A549 (cell line): Measurements from ENCODE around the gene TRMT61B. TPM values are rescaled to one million over a fixed set of nuclear protein-coding genes. Genes with fewer than 3 reads are reported as not detected.

Experiments
- ATAC-seq, 2 experiments: fragments of 200-7000 bp in 1 of 2; fragments of >200 bp in 1 of 2; cut with Nextera tagmentation in 1 of 2; cut with Tn5 transposase in 1 of 2; 3 replicates each; pipeline versions ENCODE4 v1.8.0 to v1.9.1; 2018 to 2020; ENCODE audit warnings: mild to moderate bottlenecking in 1 of 2, moderate library complexity in 1 of 2
- CTCF ChIA-PET: fragments of 300-600 bp; sonication (Branson Sonifier 250); formaldehyde crosslinking; extraction: SDS; loops from one replicate; lab custom pipeline; 2021; ENCODE audit warnings: antibody characterized with exemption, inconsistent platforms; lab: Yijun Ruan, JAX
- POLR2A ChIA-PET: fragments of 350-600 bp; formaldehyde crosslinking; extraction: SDS; loops from one replicate; lab custom pipeline; 2021; ENCODE audit warnings: antibody characterized with exemption, inconsistent platforms; lab: Yijun Ruan, JAX
- DNase-seq, 2 experiments: peaks; one replicate each; pipeline versions ENCODE4 v3.0.0 to v3.0.0-alpha.2; 2011 to 2016; ENCODE audit warnings: low read depth in 1 of 2, low spot score in 1 of 2
- FAIRE-seq: peaks from 2 replicates; lab custom pipeline; 2011; peaks lifted over from hg19 to GRCh38; lab: Jason Lieb, UNC
- H3K27ac ChIP-seq, 2 experiments: fragments of >200 bp; sonication (Bioruptor Twin); formaldehyde crosslinking; 3 replicates each; pipeline ENCODE4 v1.5.1; 2016 to 2017
- H3K4me1 ChIP-seq: fragments of >200 bp; sonication (Bioruptor Twin); formaldehyde crosslinking; 3 replicates; pipeline ENCODE4 v1.6.1; 2016
- H3K4me2 ChIP-seq: fragments of >200 bp; sonication (Bioruptor Twin); formaldehyde crosslinking; 3 replicates; pipeline ENCODE4 v1.6.1; 2016
- H3K4me3 ChIP-seq: fragments of >200 bp; sonication (Bioruptor Twin); formaldehyde crosslinking; 3 replicates; pipeline ENCODE4 v1.5.1; 2016
- H3K9me3 ChIP-seq: fragments of >200 bp; sonication (Bioruptor Twin); formaldehyde crosslinking; 3 replicates; pipeline ENCODE4 v1.6.1; 2016
- BCL3 ChIP-seq: fragments of >200 bp; sonication (Bioruptor Twin); formaldehyde crosslinking; IDR thresholded peaks from 3 replicates; pipeline ENCODE4 v1.6.1; 2016
- BHLHE40 ChIP-seq: IDR thresholded peaks from 2 replicates; pipeline ENCODE4 v1.6.1; 2012; ENCODE audit warnings: low read depth, low read length, inconsistent platforms
- CBX2 ChIP-seq: fragments of 200-600 bp; sonication (generic); IDR thresholded peaks from 2 replicates; pipeline ENCODE4 v1.6.1; 2016; ENCODE audit warnings: low read depth, mild to moderate bottlenecking, borderline replicate concordance
- CBX8 ChIP-seq: fragments of 200-600 bp; sonication (generic); IDR thresholded peaks from 2 replicates; pipeline ENCODE4 v1.6.1; 2016
- CEBPB ChIP-seq, 2 experiments: fragments of >200 bp in 1 of 2; sonication (Bioruptor Twin) in 1 of 2; formaldehyde crosslinking in 1 of 2; IDR thresholded peaks; 2 replicates each; pipeline ENCODE4 v1.6.1; 2012 to 2016
- CHD2 ChIP-seq: fragments of 150-350 bp; IDR thresholded peaks from 2 replicates; pipeline ENCODE4 v1.6.1; 2014; ENCODE audit warnings: low read length; ENCODE audit not compliant: partially characterized antibody
- CTCF ChIP-seq: fragments of >200 bp; sonication (Bioruptor Twin); formaldehyde crosslinking; IDR thresholded peaks from 3 replicates; pipeline ENCODE4 v1.5.1; 2016
- EHMT2 ChIP-seq: fragments of 200-600 bp; sonication (generic); IDR thresholded peaks from 2 replicates; pipeline ENCODE4 v1.6.1; 2016; ENCODE audit warnings: antibody characterized with exemption, low read depth, mild to moderate bottlenecking, moderate library complexity
- ELK1 ChIP-seq: fragments of 150-350 bp; IDR thresholded peaks from 2 replicates; pipeline ENCODE4 v1.6.1; 2014; ENCODE audit warnings: low read depth, mild to moderate bottlenecking, low read length
- EP300 ChIP-seq, 2 experiments: fragments of >200 bp; sonication (Bioruptor Twin); formaldehyde crosslinking; IDR thresholded peaks; 2 replicates in 1 of 2; 3 replicates in 1 of 2; pipeline ENCODE4 v1.6.1; 2016 to 2017
- ESRRA ChIP-seq: fragments of 150-350 bp; IDR thresholded peaks from 2 replicates; pipeline ENCODE4 v1.6.1; 2014; ENCODE audit warnings: mild to moderate bottlenecking, low read length, borderline replicate concordance
- FOSB ChIP-seq: fragments of 250-450 bp; sonication (Bioruptor Pico); IDR thresholded peaks from 2 replicates; pipeline ENCODE4 v1.5.0; 2020; ENCODE audit warnings: mild to moderate bottlenecking, moderate library complexity
- FOSL2 ChIP-seq, 2 experiments: fragments of 450-650 bp in 1 of 2; fragments of >200 bp in 1 of 2; sonication (Bioruptor Twin) in 1 of 2; formaldehyde crosslinking; IDR thresholded peaks; 2 replicates each; pipeline versions ENCODE4 v1.5.0 to v1.6.1; 2016 to 2020; ENCODE audit warnings: mild to moderate bottlenecking in 1 of 2, moderate library complexity in 1 of 2
- GATA3 ChIP-seq: IDR thresholded peaks from 2 replicates; pipeline ENCODE4 v1.6.1; 2012; ENCODE audit warnings: borderline replicate concordance
- HDAC2 ChIP-seq: fragments of 200-600 bp; sonication (generic); IDR thresholded peaks from 2 replicates; pipeline ENCODE4 v1.6.1; 2016
- HEYL ChIP-seq: fragments of 250-450 bp; sonication (Bioruptor Pico); IDR thresholded peaks from 2 replicates; pipeline ENCODE4 v1.8.0; 2021; ENCODE audit warnings: mild to moderate bottlenecking, moderate library complexity
- HMGXB4 ChIP-seq: fragments of 250-450 bp; sonication (Bioruptor Pico); IDR thresholded peaks from 2 replicates; pipeline ENCODE4 v1.5.0; 2021; ENCODE audit warnings: mild to moderate bottlenecking, moderate library complexity, borderline replicate concordance
- HOXA7 ChIP-seq: fragments of 250-450 bp; sonication (Bioruptor Pico); IDR thresholded peaks from 2 replicates; pipeline ENCODE4 v1.5.0; 2020; ENCODE audit warnings: mild to moderate bottlenecking, moderate library complexity
- JUN ChIP-seq, 2 experiments: fragments of >200 bp; sonication (Bioruptor Twin); formaldehyde crosslinking; IDR thresholded peaks; 2 replicates in 1 of 2; 3 replicates in 1 of 2; pipeline ENCODE4 v1.6.1; 2016 to 2017
- KDM1A ChIP-seq: fragments of 200-600 bp; sonication (generic); IDR thresholded peaks from 2 replicates; pipeline ENCODE4 v1.6.1; 2016; ENCODE audit warnings: low read depth, mild to moderate bottlenecking
- MAFK ChIP-seq: fragments of 450-650 bp; IDR thresholded peaks from 2 replicates; pipeline ENCODE4 v1.6.1; 2014; ENCODE audit not compliant: partially characterized antibody
- MAZ ChIP-seq: fragments of 150-350 bp; IDR thresholded peaks from 2 replicates; pipeline ENCODE4 v1.6.1; 2014; ENCODE audit warnings: antibody characterized with exemption, low read depth, low read length, borderline replicate concordance
- MYC ChIP-seq: IDR thresholded peaks from 2 replicates; pipeline ENCODE4 v1.6.1; 2012; ENCODE audit warnings: mild to moderate bottlenecking, inconsistent platforms, low read length, improper control_type of control experiment, borderline replicate concordance
- PHF8 ChIP-seq: fragments of 200-600 bp; sonication (generic); IDR thresholded peaks from 2 replicates; pipeline ENCODE4 v1.6.1; 2016; ENCODE audit warnings: low read depth, mild to moderate bottlenecking, antibody characterized with exemption, moderate library complexity, borderline replicate concordance
- POLR2A ChIP-seq: IDR thresholded peaks from 2 replicates; pipeline ENCODE4 v1.6.1; 2012; ENCODE audit warnings: mild to moderate bottlenecking, low read length
- RCOR1 ChIP-seq: fragments of 150-350 bp; IDR thresholded peaks from 2 replicates; pipeline ENCODE4 v1.6.1; 2014; ENCODE audit warnings: antibody characterized with exemption, low read length, low read depth
- RFX5 ChIP-seq: fragments of 450-650 bp; IDR thresholded peaks from 2 replicates; pipeline ENCODE4 v1.7.1; 2014; ENCODE audit warnings: antibody characterized with exemption, mild to moderate bottlenecking, moderate library complexity
- SMC3 ChIP-seq: fragments of >200 bp; sonication (Bioruptor Twin); formaldehyde crosslinking; IDR thresholded peaks from 3 replicates; pipeline ENCODE4 v1.6.1; 2018; ENCODE audit warnings: inconsistent platforms
- SREBF2 ChIP-seq: fragments of 450-650 bp; IDR thresholded peaks from 2 replicates; pipeline ENCODE4 v1.6.1; 2014; ENCODE audit warnings: mild to moderate bottlenecking, moderate library complexity
- TFCP2L1 ChIP-seq: fragments of 250-450 bp; sonication (Bioruptor Pico); IDR thresholded peaks from 2 replicates; pipeline ENCODE4 v1.5.0; 2021; ENCODE audit warnings: mild to moderate bottlenecking
- TP53 ChIP-seq: fragments of 250-450 bp; sonication (Bioruptor Pico); IDR thresholded peaks from 2 replicates; pipeline ENCODE4 v1.5.0; 2021; ENCODE audit warnings: mild to moderate bottlenecking, moderate library complexity
- USF2 ChIP-seq: fragments of 450-650 bp; IDR thresholded peaks from 2 replicates; pipeline ENCODE4 v1.6.1; 2014; ENCODE audit warnings: antibody characterized with exemption
- ZFP36 ChIP-seq: fragments of 450-650 bp; IDR thresholded peaks from 2 replicates; pipeline ENCODE4 v1.6.1; 2014; ENCODE audit warnings: borderline replicate concordance; ENCODE audit not compliant: partially characterized antibody
- ZNF302 ChIP-seq: fragments of 250-450 bp; sonication (Bioruptor Pico); IDR thresholded peaks from 2 replicates; pipeline ENCODE4 v1.9.0; 2021; ENCODE audit warnings: inconsistent platforms, mild to moderate bottlenecking, moderate library complexity
- WGBS: methylation state at CpG from one replicate; pipeline ENCODE4 v1.1.6; 2017; ENCODE audit errors: missing lambda C conversion rate; 5-methylcytosine and 5-hydroxymethylcytosine counted together
- polyA minus RNA-seq: library from RNA; depleted of rRNA, polyadenylated mRNA; stranded (reverse); fragments of >200 nt; gene quantifications from 2 replicates; pipeline ENCODE4 v1.2.3, GENCODE V29; 2011; rRNA and poly(A)+ RNA removed
- polyA plus RNA-seq, 4 experiments: library from polyadenylated mRNA; depleted of rRNA in 3 of 4; stranded (reverse); fragments of >200 nt; fragmentation: RNase III in 1 of 4; extraction: RNeasy Plus Mini Kit Qiagen cat#74134 plus additional on column Dnase treatment in 1 of 4; gene quantifications; 2 replicates in 3 of 4; 3 replicates in 1 of 4; pipeline ENCODE4 v1.2.3, GENCODE V29; 2011 to 2017

TRMT61B gene
- polyA plus RNA-seq (2011; rRNA removed): 24.9 and 38.6 TPM in 2 replicates
- polyA plus RNA-seq (2012; cell fraction: cytosol; rRNA removed): 14.2 and 14.4 TPM in 2 replicates
- 9.8 TPM in 2 replicates for polyA plus RNA-seq (2012; cell fraction: nucleus; rRNA removed)
- polyA plus RNA-seq (2017; fragmentation: RNase III; extraction: RNeasy Plus Mini Kit Qiagen cat#74134 plus additional on column Dnase treatment): 21.6 to 23.3 TPM (median 21.8 TPM) in 3 replicates
- 7.9 and 8.7 TPM in 2 replicates for polyA minus RNA-seq

- Histone ChIP-seq H3K4me2 (peak within 1 kb of the TSS; percentile 90), H3K4me3 (peak within 1 kb of the TSS; percentile 70), H3K9me3 (no peaks in the 10 kb centered on the region), H3K4me1 (peaks cover 19% of the 10 kb centered on the region), H3K27ac (peak within 1 kb of the TSS; percentile 75 to 86)
- CTCF ChIA-PET: interaction anchor here (0.7 to 2.6 kb wide), 7 partner anchors 12 to 304 kb away, joined by 3 to 7 read pairs (median 3); no protein-coding TSS in a partner anchor
- WGBS: 1% methylated on average over 43 of the region's 57 CpGs
- peak; percentile 99 to 100 for ATAC-seq
- POLR2A ChIA-PET: interaction anchor here (0.6 to 1.6 kb wide), 12 partner anchors 8 to 1263 kb away, joined by 3 to 32 read pairs (median 3); partner anchors contain the start of genes PPP1CB and WDR43
- peak; percentile 97 to 98 for DNase-seq
- peak; percentile 80 for FAIRE-seq
- TF ChIP-seq RFX5 (no peak; the same call in 1 of the 2 replicates), FOSB (no peak), HDAC2 (peak; percentile 55; the same call in 1 of the 2 replicates), MAFK (no peak), RCOR1 (no peak), CEBPB (IDR thresholded peaks at IDR 0.05) (peak in 1 of 2 experiments; percentile 48; a peak in 2 of 4 replicates), GATA3 (no peak), EHMT2 (no peak), HOXA7 (CRISPR knock-in tag) (no peak), MYC (peak; percentile 99), ZFP36 (no peak), PHF8 (peak; percentile 93; the same call in 1 of the 2 replicates), TFCP2L1 (no peak), FOSL2 (IDR thresholded peaks at IDR 0.05) (no peak), FOSL2 (CRISPR knock-in tag; IDR thresholded peaks at IDR 0.05) (no peak), BCL3 (peak; percentile 93; the same call in 2 of the 3 replicates), CHD2 (no peak), EP300 (IDR thresholded peaks at IDR 0.05) (no peak), CBX8 (no peak), HEYL (CRISPR knock-in tag) (no peak), ZNF302 (CRISPR knock-in tag) (no peak), USF2 (no peak), ESRRA (0 out of 2 replicates have a peak, but pooled peaks have one; percentile 51), BHLHE40 (no peak), CTCF (no peak), TP53 (no peak), SREBF2 (no peak), JUN (IDR thresholded peaks at IDR 0.05) (peak; percentile 88 to 90), HMGXB4 (CRISPR knock-in tag) (no peak), SMC3 (no peak), CBX2 (no peak), MAZ (peak; percentile 72; the same call in 1 of the 2 replicates), ELK1 (no peak), POLR2A (peak; percentile 81), KDM1A (no peak)
Observed at GRCh38 chr2:28870146-28870891, at the start of gene TRMT61B. Gene TRMT61B, minus strand, starts transcription at chr2:28870309. Its CDS starts 32 bp downstream, at chr2:28870277.
